BLaER1 treated with 17β-estradiol and CSF1 and Interleukin-3, amounts not matched to agents 10 nM and 100 nM (cell line): Measurements from ENCODE around the gene ANLN.

Experiments used
- H3K27ac ChIP-seq, 11 experiments: shearing (Covaris generic); formaldehyde crosslinking; 2 replicates each; pipeline ENCODE4 v1.8.1; 2022
- H3K27me3 ChIP-seq, 11 experiments: shearing (Covaris generic); formaldehyde crosslinking; 2 replicates each; pipeline ENCODE4 v1.8.1; 2022
- H3K36me3 ChIP-seq, 11 experiments: shearing (Covaris generic); formaldehyde crosslinking; 2 replicates each; pipeline ENCODE4 v1.8.1; 2022
- H3K4me1 ChIP-seq, 10 experiments: shearing (Covaris generic); formaldehyde crosslinking; 2 replicates each; pipeline ENCODE4 v1.8.1; 2022
- H3K4me2 ChIP-seq, 11 experiments: shearing (Covaris generic); formaldehyde crosslinking; 2 replicates each; pipeline ENCODE4 v1.8.1; 2022
- H3K4me3 ChIP-seq, 10 experiments: shearing (Covaris generic); formaldehyde crosslinking; 2 replicates each; pipeline ENCODE4 v1.8.1; 2022
- H3K9ac ChIP-seq, 11 experiments: shearing (Covaris generic); formaldehyde crosslinking; 2 replicates each; pipeline ENCODE4 v1.8.1; 2022
- H3K9me3 ChIP-seq, 11 experiments: shearing (Covaris generic); formaldehyde crosslinking; replicated peaks in 1 of 11; 2 replicates each; pipeline ENCODE4 v1.8.1; 2022
- H4K20me1 ChIP-seq, 11 experiments: shearing (Covaris generic); formaldehyde crosslinking; 2 replicates each; pipeline ENCODE4 v1.8.1; 2022
- Cebpa-rat ChIP-seq, 11 experiments: shearing (Covaris generic); IDR thresholded peaks; 2 replicates each; pipeline ENCODE4 v1.8.1; 2022

The ANLN gene

DNA sequence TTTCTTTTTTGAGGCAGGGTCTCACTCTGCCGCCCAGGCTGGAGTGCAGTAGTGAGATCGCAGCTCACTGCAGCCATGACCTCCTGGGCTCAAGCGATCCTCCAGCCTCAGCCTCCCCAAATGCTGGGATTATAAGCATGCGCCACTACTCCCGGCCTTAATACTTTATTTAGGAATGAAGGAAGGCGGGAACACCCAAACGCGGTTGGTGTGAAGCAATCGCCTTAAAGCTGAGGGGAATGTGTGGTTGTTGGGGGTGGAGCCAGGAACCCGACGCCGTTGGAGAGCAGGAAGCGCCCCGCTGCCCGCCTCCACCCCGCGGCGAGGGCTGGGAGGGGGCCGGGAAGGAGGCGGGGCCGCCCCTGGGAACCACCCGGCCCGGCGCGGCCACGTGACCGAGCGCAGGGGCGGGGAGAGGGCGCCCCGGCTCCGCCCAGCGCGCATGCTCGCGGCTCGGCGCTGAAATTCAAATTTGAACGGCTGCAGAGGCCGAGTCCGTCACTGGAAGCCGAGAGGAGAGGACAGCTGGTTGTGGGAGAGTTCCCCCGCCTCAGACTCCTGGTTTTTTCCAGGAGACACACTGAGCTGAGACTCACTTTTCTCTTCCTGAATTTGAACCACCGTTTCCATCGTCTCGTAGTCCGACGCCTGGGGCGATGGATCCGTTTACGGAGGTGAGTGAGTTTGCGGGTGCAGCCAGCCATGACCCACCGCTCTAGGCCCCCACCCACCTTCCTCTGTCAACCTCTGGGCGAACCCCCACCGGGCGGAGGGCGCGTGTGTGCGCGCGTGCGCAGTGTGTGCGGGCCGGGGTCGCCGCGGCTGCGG lies at the start of gene ANLN:
Gene ANLN, plus strand, starts transcription at position 492 of the 828 bp plus-strand sequence. Its CDS starts 165 bp downstream, at position 657.
- Histone ChIP-seq H3K27me3 (no peaks in the 10 kb centered on the region), H3K4me1 (peaks cover 21 to 42% (median 34%) of the 10 kb centered on the region in 10 experiments), H3K9ac (peak within 1 kb of the TSS; percentile 62 to 92 (median 87); a peak in 21 of 22 replicates), H3K4me2 (peak within 1 kb of the TSS; percentile 76 to 94 (median 85)), H3K36me3 (peaks cover 0 to 20% (median 6%) of the 10 kb centered on the region in 11 experiments; a peak in 7 of 22 replicates), H3K27ac (peak within 1 kb of the TSS in 10 of 11 experiments; percentile 39 to 93 (median 87); a peak in 21 of 22 replicates), H3K4me3 (peak within 1 kb of the TSS; percentile 77 to 92 (median 86)), H3K9me3 (peaks cover 0 to 8% (median 0%) of the 10 kb centered on the region in 11 experiments; a peak in 6 of 22 replicates), H4K20me1 (peaks cover 0 to 19% (median 0%) of the 10 kb centered on the region in 11 experiments; a peak in 8 of 22 replicates)
- peak in 9 of 11 experiments; percentile 64 to 88 (median 80); a peak in 16 of 22 replicates for TF ChIP-seq Cebpa-rat (IDR thresholded peaks at IDR 0.05)

DNA sequence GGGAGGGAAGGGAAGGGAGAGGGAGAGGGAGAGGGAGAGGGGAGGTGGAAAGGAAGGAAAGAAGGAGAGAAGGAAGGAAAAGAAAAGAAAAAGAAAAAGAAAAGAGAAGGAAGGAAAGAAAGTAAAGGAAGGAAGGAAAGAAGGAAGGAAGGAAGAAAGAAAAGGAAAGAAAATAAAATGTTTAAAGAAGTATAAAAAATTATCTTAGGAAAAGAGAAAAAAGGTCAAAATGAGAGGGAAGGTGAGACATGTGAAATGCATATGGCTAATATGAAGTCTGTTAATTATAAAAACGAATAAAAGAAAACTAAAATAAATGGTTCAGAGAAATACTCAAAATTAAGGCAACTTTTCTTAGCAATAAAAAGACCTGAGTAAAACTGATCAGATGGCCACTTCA lies 46.1 kb upstream of the ANLN start:
- no peak overlapping the region for H3K27ac ChIP-seq
- no peak overlapping the region for H3K4me3 ChIP-seq
- no peak overlapping the region for H3K9ac ChIP-seq
- no peaks in the 10 kb centered on the region for H3K27me3 ChIP-seq
- H3K9me3 ChIP-seq: peaks cover 0 to 7% (median 0%) of the 10 kb centered on the region in 11 experiments; a peak in 1 of 22 replicates
- no peak overlapping the region for H3K4me2 ChIP-seq
- peaks cover 0 to 8% (median 5%) of the 10 kb centered on the region in 10 experiments; a peak in 8 of 20 replicates for H3K4me1 ChIP-seq
- TF ChIP-seq Cebpa-rat (IDR thresholded peaks at IDR 0.05): no peak
- no peaks in the 10 kb centered on the region for H3K36me3 ChIP-seq
- no peaks in the 10 kb centered on the region for H4K20me1 ChIP-seq

DNA sequence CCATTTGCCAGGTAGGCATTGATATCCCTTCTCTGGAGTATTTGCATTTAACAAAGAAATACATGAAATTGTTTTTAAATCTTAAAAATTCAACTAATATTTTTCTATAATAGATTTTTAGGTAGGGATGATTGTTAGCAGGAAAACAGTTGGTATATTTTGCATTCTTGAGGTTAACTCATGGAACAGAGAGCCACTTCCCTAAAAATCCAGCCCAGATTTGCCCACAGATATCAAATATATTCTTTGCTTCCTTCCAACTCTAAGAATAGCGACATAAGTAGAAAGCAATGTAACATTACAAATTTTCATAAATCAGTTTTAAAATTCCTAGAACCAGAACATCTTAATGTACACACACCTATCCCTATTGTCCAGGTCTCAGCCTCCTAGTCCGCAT lies 45.0 kb upstream of the ANLN start:
- H3K4me3 ChIP-seq: no peak overlapping the region
- peaks cover 0 to 8% (median 5%) of the 10 kb centered on the region in 10 experiments; a peak in 8 of 20 replicates for H3K4me1 ChIP-seq
- H4K20me1 ChIP-seq: no peaks in the 10 kb centered on the region
- H3K4me2 ChIP-seq: peak overlapping the region in 6 of 11 experiments; percentile 10 to 53 (median 12); a peak in 9 of 22 replicates
- TF ChIP-seq Cebpa-rat (IDR thresholded peaks at IDR 0.05): no peak
- H3K9ac ChIP-seq: no peak overlapping the region
- H3K27ac ChIP-seq: no peak overlapping the region
- H3K27me3 ChIP-seq: no peaks in the 10 kb centered on the region
- no peaks in the 10 kb centered on the region for H3K36me3 ChIP-seq
- peaks cover 0 to 7% (median 0%) of the 10 kb centered on the region in 11 experiments; a peak in 1 of 22 replicates for H3K9me3 ChIP-seq

- H3K36me3 ChIP-seq: no peaks in the 10 kb centered on the region
- peaks cover 0 to 7% (median 0%) of the 10 kb centered on the region in 11 experiments; a peak in 1 of 22 replicates for H3K9me3 ChIP-seq
- no peaks in the 10 kb centered on the region for H4K20me1 ChIP-seq
- no peak overlapping the region for H3K9ac ChIP-seq
- peaks cover 0 to 8% (median 5%) of the 10 kb centered on the region in 10 experiments; a peak in 8 of 20 replicates for H3K4me1 ChIP-seq
- H3K27ac ChIP-seq: no peak overlapping the region
- TF ChIP-seq Cebpa-rat (IDR thresholded peaks at IDR 0.05): no peak
- no peak overlapping the region for H3K4me2 ChIP-seq
- no peak overlapping the region for H3K4me3 ChIP-seq
- H3K27me3 ChIP-seq: no peaks in the 10 kb centered on the region
These were observed 43.3 kb upstream of the ANLN start for GRCh38 chr7:36346260-36346831.

DNA sequence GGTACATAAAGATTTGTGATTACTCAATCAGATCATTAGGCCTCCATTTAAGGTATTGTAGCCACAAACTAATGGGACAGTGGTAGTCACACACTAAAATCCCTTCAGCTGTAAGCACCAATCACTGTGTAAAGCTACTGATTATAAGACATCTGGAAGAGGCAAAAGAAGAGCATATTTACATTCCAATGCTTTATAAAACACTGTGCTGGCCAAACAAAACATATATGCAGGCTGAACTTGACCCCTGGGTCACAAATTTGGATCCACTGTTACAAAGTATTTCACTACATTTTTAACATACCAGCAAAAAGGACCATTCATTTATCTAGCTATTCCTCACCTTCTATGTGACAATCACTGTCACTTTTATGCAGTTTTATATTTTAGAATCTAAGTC lies 41.4 kb upstream of the ANLN start:
- no peak overlapping the region for H3K4me2 ChIP-seq
- peaks cover 0 to 8% (median 5%) of the 10 kb centered on the region in 10 experiments; a peak in 8 of 20 replicates for H3K4me1 ChIP-seq
- H3K4me3 ChIP-seq: no peak overlapping the region
- peaks cover 0 to 7% (median 0%) of the 10 kb centered on the region in 11 experiments; a peak in 1 of 22 replicates for H3K9me3 ChIP-seq
- no peak overlapping the region for H3K9ac ChIP-seq
- H3K36me3 ChIP-seq: no peaks in the 10 kb centered on the region
- no peak overlapping the region for H3K27ac ChIP-seq
- no peaks in the 10 kb centered on the region for H4K20me1 ChIP-seq
- TF ChIP-seq Cebpa-rat (IDR thresholded peaks at IDR 0.05): no peak
- H3K27me3 ChIP-seq: no peaks in the 10 kb centered on the region

DNA sequence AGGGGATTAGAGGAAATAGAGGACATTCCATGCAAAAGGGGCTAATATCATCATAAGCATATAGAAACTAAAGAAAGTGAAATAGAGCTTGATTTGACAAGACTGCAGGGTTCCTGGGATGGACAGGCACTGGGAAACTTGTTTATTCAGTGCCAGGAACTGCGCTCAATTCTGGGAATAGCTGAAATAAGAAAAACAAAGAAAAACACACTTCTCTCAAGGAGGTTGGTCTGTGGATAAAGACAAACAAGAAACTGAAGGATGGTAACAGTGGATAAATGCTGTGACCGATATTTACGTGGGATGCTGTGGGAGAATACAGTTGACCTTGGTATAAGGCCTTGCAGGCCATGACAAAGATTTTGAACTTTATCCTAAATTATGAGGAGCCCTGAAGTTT lies 40.9 kb upstream of the ANLN start:
- no peak for TF ChIP-seq Cebpa-rat (IDR thresholded peaks at IDR 0.05)

GRCh38 chr7:36349626-36350025 lies 40.0 kb upstream of the ANLN start:
- Histone ChIP-seq H3K4me3 (no peak overlapping the region), H4K20me1 (no peaks in the 10 kb centered on the region), H3K36me3 (no peaks in the 10 kb centered on the region), H3K27ac (no peak overlapping the region), H3K27me3 (no peaks in the 10 kb centered on the region), H3K4me1 (peaks cover 0 to 4% (median 3%) of the 10 kb centered on the region in 10 experiments; a peak in 8 of 20 replicates), H3K9ac (no peak overlapping the region), H3K9me3 (peaks cover 0 to 7% (median 0%) of the 10 kb centered on the region in 11 experiments; a peak in 1 of 22 replicates), H3K4me2 (no peak overlapping the region)
- no peak for TF ChIP-seq Cebpa-rat (IDR thresholded peaks at IDR 0.05)

More for the DNA sequence above, 40.9 kb upstream of the ANLN start:
- Histone ChIP-seq H3K27me3 (no peaks in the 10 kb centered on the region), H3K9ac (no peak overlapping the region), H3K27ac (no peak overlapping the region), H3K4me3 (no peak overlapping the region), H3K9me3 (peaks cover 0 to 7% (median 0%) of the 10 kb centered on the region in 11 experiments; a peak in 1 of 22 replicates), H3K4me1 (peaks cover 0 to 8% (median 5%) of the 10 kb centered on the region in 10 experiments; a peak in 8 of 20 replicates), H4K20me1 (no peaks in the 10 kb centered on the region), H3K36me3 (no peaks in the 10 kb centered on the region), H3K4me2 (no peak overlapping the region)

DNA sequence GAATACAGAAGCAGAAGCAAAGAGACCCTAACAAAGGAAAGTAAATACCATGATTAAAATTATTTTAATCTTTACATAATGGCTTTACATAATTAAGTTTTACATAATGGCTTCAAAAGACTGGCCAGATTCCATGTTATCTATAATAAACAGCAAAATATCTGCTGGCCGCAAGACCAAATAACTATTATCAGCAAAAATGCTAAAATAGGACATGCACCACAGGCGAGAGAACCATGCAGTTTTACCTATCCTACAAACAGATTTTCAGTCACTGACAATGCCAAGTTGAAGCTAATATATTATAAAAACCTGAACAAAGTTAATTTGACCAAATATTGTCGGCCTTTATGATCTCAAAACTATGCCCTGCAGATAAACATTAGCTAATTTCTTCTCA lies 34.2 kb upstream of the ANLN start:
- no peak overlapping the region for H3K4me3 ChIP-seq
- no peaks in the 10 kb centered on the region for H3K9me3 ChIP-seq
- H3K4me1 ChIP-seq: no peaks in the 10 kb centered on the region
- H4K20me1 ChIP-seq: no peaks in the 10 kb centered on the region
- no peak overlapping the region for H3K9ac ChIP-seq
- no peak overlapping the region for H3K4me2 ChIP-seq
- H3K27me3 ChIP-seq: no peaks in the 10 kb centered on the region
- TF ChIP-seq Cebpa-rat (IDR thresholded peaks at IDR 0.05): no peak
- no peak overlapping the region for H3K27ac ChIP-seq
- no peaks in the 10 kb centered on the region for H3K36me3 ChIP-seq

GRCh38 chr7:36357054-36357453 lies 32.6 kb upstream of the ANLN start:
- H3K27me3 ChIP-seq: no peaks in the 10 kb centered on the region
- no peaks in the 10 kb centered on the region for H3K36me3 ChIP-seq
- H3K9ac ChIP-seq: no peak overlapping the region
- no peaks in the 10 kb centered on the region for H4K20me1 ChIP-seq
- no peak overlapping the region for H3K4me2 ChIP-seq
- no peak overlapping the region for H3K4me3 ChIP-seq
- H3K9me3 ChIP-seq: no peaks in the 10 kb centered on the region
- no peak for TF ChIP-seq Cebpa-rat (IDR thresholded peaks at IDR 0.05)
- H3K4me1 ChIP-seq: no peaks in the 10 kb centered on the region
- H3K27ac ChIP-seq: no peak overlapping the region
